Activated CD4-positive, alpha-beta T cell treated with anti-CD3 and anti-CD28 coated beads, Interleukin-2, amount 10 ng/mL, durations not matched to agents 24 days and 14 days (primary cell): ENCODE data around the gene PRSS38. TPM values are rescaled to one million over a fixed set of nuclear protein-coding genes. Genes with fewer than 3 reads are reported as not detected.

Experiments
- DNase-seq: peaks from one replicate; pipeline ENCODE4 v3.0.0; 2022
- H3K27ac Mint-ChIP-seq: one replicate; pipeline ENCODE4 v1.8.0; 2022; ENCODE audit warnings: mild to moderate bottlenecking, mixed read lengths
- H3K27me3 Mint-ChIP-seq: one replicate; pipeline ENCODE4 v1.8.0; 2022; ENCODE audit warnings: mixed read lengths
- H3K36me3 Mint-ChIP-seq: one replicate; pipeline ENCODE4 v1.8.0; 2022; ENCODE audit warnings: low read depth, mild to moderate bottlenecking, mixed read lengths
- H3K4me1 Mint-ChIP-seq: one replicate; pipeline ENCODE4 v1.8.0; 2021; ENCODE audit warnings: mixed read lengths
- H3K4me3 Mint-ChIP-seq: one replicate; pipeline ENCODE4 v1.8.0; 2022; ENCODE audit warnings: mild to moderate bottlenecking, moderate library complexity, mixed read lengths
- H3K9me3 Mint-ChIP-seq: one replicate; pipeline ENCODE4 v1.8.0; 2021; ENCODE audit warnings: mixed read lengths
- intact Hi-C: fragments of 100-400 bp; cut with micrococcal nuclease; formaldehyde crosslinking; loops from one replicate; pipeline ENCODE4 v1.15.1; 2023
- total RNA-seq: library from RNA; stranded (reverse); gene quantifications from 2 replicates; pipeline ENCODE4 v1.2.3, GENCODE V29; 2022

The PRSS38 gene
- total RNA-seq, 1 donor from 2014 or later: not detected

DNA sequence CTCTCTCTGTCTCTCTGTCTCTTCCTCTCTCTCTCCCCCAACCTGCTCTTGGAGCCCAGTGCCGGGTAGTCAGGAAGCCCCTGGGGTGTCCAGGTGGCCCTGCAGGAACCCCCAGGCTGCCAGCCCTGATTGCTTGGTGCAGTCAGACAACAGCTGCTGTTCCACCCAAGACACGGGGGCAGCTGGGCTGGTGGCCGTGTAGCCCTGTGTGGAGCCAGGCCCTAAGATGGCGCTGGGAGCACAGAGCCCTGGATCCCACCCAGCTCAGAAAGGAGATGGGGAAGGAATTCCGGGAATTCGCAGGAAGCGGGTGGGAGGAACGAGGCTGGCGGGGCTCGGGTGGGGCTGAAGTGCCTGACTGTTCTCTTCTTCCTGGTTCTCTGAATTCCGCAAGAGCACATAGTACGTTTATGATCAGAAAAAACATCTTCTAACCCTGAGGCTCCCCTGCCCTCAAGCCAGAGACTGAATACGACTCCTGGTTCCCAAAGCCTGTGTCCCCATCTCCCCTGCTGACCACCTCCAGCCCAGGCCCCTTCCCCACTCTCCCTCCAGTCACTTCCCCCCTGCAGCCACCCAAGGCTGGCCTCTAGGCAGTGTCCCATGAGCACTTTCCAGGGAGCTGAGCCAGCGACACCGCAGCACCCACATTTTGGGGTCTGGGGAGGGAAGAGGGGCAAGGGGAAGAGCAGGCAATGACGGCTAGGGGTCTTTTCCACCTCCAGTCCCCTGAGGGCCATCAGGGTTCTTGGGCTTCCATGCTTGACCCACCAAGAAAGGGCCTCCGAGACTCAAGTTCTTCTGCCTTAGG, 77.2 kb downstream of the PRSS38 start:
- Mint-ChIP-seq H3K27me3 (no peaks in the 10 kb centered on the region), H3K36me3 (no peaks in the 10 kb centered on the region), H3K27ac (no peak overlapping the region), H3K4me3 (no peak overlapping the region), H3K9me3 (no peaks in the 10 kb centered on the region), H3K4me1 (no peaks in the 10 kb centered on the region)
- DNase-seq: no peak
- intact Hi-C loops: no loop called here

GRCh38 chr1:227893300-227893948, 77.9 kb downstream of the PRSS38 start:
- Mint-ChIP-seq H3K27me3 (no peaks in the 10 kb centered on the region), H3K36me3 (no peaks in the 10 kb centered on the region), H3K9me3 (no peaks in the 10 kb centered on the region), H3K4me1 (no peaks in the 10 kb centered on the region), H3K4me3 (no peak overlapping the region), H3K27ac (no peak overlapping the region)
- no peak for DNase-seq
- intact Hi-C loops: no loop called here

GRCh38 chr1:227893949-227894721, 78.7 kb downstream of the PRSS38 start:
- Mint-ChIP-seq H3K9me3 (no peaks in the 10 kb centered on the region), H3K36me3 (no peaks in the 10 kb centered on the region), H3K27ac (no peak overlapping the region), H3K4me1 (no peaks in the 10 kb centered on the region), H3K4me3 (no peak overlapping the region), H3K27me3 (no peaks in the 10 kb centered on the region)
- no peak for DNase-seq
- intact Hi-C loops: no loop called here

DNA sequence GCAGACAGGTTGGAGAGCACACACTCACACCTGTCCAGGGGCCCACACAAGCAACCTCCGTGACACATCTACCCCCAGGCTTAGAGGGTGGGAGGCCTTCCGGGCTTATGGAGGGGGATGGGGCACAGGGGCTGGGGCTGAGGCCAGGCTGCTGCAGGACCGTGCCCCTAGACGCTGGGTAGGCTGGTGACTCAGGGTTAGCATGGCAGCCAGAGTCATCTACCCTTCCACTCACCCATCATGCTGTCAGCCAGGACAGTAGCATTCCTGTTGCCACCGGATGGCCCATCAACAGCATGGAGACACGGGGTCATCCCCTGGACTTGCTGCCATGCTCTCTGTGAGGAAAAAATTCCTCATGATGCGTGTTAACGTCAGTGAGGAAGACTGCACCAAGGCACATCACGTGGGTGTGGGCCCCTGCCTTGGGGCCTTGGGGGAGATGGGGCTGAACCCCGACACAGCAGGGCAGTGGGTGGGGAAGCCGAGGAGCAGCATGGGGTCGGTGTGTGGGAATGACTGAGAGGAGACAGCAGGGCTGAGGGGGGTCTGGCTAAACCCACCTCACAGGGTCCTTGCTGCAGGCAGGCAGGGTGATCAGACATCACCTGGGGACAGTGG, 79.5 kb downstream of the PRSS38 start:
- intact Hi-C loops: no loop called here
- DNase-seq: no peak

More for the DNA sequence above, 79.5 kb downstream of the PRSS38 start:
- Mint-ChIP-seq H3K36me3 (no peaks in the 10 kb centered on the region), H3K9me3 (no peaks in the 10 kb centered on the region), H3K4me3 (no peak overlapping the region), H3K27ac (no peak overlapping the region), H3K4me1 (no peaks in the 10 kb centered on the region), H3K27me3 (no peaks in the 10 kb centered on the region)

Other genes starting within 250 kb of the PRSS38 start
- gene JMJD4, start 80.4 kb upstream of the PRSS38 start, total RNA-seq: 34.8 and 35.1 TPM in 2 replicates
- 28.6 and 30.9 TPM in 2 replicates for gene SNAP47, start 80.2 kb upstream of the PRSS38 start, total RNA-seq
- not detected in 2 replicates for gene WNT9A, start 132.3 kb downstream of the PRSS38 start, total RNA-seq
- gene WNT3A, start 191.3 kb downstream of the PRSS38 start, total RNA-seq: not detected in 2 replicates